GM19023 (cell line): ENCODE data around the gene FANCC.

Source experiments
- ATAC-seq: cut with Tn5 transposase; IDR thresholded peaks from one replicate; pipeline ENCODE4 v1.9.1; 2021; ENCODE audit warnings: mild to moderate bottlenecking, moderate library complexity; ENCODE audit not compliant: unreplicated experiment

The FANCC gene

GRCh38 chr9:95090023-95090791 is 227.3 kb downstream of the FANCC start:
- ATAC-seq = no peak

- ATAC-seq = no peak
Measured at GRCh38 chr9:95089257-95090022, 228.1 kb downstream of the FANCC start.

- ATAC-seq = no peak
Measured at GRCh38 chr9:95088421-95089161, 228.9 kb downstream of the FANCC start.

GRCh38 chr9:95087659-95088242 is 229.8 kb downstream of the FANCC start:
- no peak for ATAC-seq

- no peak for ATAC-seq
Measured at GRCh38 chr9:95086564-95086955, 230.9 kb downstream of the FANCC start.

DNA sequence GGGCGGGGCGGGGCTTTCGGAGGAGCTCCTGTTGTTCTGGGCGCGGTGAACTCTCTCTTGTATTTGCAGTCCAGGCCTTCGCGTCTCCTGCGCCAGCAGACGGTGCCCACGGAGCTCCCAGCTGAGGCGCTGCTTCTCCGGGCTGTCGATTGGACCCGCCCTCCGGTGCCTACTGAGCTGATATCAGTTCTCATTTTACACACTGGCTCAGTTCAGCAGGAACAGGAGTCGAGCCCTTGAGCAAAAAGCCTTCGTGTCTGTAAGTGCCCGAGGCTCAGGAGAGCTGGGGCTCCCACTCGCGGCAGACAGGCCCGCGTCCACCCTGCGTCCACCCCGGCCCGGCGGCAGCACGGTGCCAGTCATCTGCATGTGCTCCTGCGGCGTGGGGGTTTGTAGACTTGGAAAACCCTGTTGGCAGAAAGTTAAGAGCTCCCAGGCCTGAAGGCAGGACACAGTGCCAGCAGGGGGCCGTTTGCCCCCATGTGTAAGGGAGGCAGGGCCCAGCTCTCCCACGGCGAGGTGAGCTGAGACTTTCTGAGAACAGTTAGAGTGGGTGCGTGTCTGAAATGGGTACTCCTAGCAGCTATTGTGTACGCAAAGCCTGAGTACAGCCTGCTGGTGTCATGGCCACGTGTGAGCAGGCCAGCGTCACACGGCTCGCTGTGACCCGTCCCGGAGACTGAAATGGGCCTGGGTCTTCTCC is 231.5 kb downstream of the FANCC start:
- ATAC-seq = no peak

DNA sequence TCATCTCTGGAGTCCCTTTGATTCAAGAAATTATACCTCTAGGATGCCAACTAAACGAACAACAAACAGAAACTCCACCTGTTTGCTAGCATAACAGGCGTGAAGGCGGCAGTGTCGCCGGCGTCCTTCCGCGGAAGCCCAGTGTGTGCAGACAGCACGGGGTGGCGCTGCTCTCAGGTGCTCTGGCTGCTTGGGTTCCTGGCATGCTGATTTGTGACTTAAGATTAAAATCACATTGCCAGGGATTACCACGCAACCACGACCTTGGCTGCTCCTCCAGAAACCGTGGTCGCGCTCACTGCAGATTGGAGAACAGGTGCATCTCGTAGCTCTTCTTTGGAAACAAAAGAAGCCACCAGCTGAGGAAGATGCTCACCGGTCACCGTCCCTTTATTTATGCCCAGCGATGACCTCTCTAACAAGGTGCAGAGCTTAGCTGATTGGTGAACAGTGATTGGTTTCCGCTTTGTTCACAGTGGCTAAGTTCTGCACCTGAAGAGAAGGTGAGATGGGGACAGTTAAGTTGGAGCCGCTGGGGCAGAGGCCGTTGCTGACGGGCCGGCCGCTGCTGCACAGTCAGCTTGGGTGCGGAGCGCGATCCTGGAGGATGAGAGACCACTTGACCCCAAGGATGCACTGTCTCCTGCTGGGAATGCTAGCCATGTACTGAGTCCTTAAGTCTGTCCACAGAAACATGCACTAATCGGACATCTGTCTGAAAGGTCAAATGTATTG is 232.3 kb downstream of the FANCC start:
- ATAC-seq = no peak

- no peak for ATAC-seq
Measured at GRCh38 chr9:95084254-95084934, 233.1 kb downstream of the FANCC start.

- no peak for ATAC-seq
Measured at GRCh38 chr9:95083086-95083768, 234.3 kb downstream of the FANCC start.

DNA sequence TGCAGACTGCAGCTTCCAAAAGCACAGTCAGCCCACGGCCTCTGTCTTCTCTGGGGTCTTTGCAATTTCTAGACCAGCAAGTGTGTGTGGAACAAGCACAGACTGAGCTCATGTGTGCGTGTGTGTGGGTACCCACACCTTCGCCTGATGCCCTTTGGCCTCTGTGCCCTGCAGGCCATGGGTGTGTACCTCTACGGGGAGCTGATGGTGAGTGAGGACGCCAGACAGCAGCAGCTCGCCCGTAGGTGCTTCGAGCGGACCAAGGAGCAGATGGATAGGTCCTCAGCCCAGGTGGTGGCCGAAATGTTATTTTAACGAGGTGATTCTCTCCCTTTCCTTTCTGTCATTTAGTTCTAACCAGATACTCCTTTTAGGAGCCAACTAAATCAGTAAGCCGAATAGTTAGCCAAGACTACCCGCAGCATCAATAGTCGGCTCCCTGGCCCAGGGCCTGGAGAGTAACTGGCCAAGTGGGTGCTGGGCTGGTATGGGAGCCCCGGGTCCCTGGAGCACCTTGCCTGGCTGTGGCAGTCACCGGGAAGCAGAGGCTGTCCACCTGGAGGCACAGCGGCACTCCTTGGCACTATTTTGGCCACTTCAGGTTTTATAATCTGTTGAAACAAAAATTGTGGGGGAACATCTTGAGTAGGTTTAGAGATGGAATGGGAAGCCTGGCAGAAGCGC is 235.0 kb downstream of the FANCC start:
- ATAC-seq = no peak

GRCh38 chr9:95081998-95082397 is 235.5 kb downstream of the FANCC start:
- ATAC-seq = no peak

DNA sequence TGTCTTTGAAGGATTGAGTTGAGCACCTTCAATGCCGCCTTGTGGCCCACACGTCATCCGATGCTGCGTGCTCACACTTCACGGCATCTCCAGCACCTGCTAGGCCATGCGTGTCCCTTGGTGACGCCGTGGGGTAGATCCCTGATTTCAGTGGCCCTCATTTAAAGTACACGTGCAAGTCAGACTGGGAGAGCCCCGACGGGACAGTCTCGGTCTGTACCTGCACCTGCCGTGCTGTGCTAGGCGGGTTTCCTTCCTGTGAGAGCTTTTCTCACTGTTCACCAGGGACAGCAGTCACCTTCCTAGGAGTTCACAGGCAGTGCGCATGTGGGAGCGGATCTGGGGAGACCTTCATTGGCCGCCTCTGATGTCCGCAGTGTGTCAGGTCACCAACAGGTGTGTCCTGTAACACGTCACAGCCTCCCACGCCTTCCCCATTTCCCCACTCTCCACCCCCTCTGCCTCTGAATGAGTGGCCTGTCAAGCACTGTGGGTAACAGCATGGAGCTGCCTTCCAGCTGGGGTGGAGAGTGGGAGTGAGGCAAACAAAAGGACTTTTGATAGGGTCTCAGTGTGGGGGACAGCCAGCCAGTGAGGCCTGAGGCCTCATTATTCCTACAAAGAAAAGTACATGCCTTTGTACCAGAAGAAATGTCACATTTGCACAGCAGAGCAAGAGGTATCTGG is 236.4 kb downstream of the FANCC start:
- ATAC-seq = no peak

DNA sequence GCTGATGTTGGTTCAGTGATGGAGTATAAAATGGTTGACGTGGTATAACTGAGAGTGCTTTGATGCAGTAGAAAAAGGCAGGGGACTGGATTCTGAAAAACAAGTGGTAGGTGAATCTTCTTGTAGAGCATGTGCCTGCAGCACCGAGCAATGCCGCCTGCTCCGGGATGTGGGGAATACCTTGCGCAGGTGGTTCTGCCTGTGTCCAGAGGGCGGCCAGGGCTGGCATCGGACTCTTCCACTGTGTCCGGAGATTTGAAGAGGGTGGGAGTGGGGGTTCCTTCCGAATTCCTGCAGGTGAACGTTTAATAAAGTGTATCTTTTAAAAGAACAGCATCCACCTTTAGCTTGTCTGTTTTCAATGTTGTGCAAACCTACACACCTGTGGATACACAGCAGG is 238.0 kb downstream of the FANCC start:
- ATAC-seq = no peak

- no peak for ATAC-seq
Measured at GRCh38 chr9:95078939-95079338, 238.6 kb downstream of the FANCC start.

DNA sequence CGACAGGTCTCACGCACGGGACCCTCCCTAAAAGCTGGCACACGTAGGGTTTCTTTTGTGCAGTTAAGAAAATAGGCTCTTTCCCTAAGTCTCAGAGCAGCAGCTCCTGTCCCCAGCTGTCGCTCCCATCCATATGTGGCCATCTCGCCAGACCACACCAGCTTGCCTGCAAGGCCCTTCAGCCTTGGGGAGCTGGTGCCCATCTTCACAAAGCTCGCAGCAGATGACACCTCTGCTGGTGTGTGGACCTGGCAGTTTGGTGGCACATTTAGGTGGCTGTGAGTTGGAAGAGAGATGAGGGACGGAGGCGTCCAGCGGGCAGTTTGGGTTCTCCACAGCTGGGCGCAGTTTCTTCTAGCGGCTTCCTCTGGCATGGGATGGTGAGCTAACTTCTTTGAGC is 239.0 kb downstream of the FANCC start:
- ATAC-seq = no peak

GRCh38 chr9:95077766-95078370 is 239.6 kb downstream of the FANCC start:
- no peak for ATAC-seq

GRCh38 chr9:95077053-95077765 is 240.3 kb downstream of the FANCC start:
- no peak for ATAC-seq
